ENCODE results near the gene PRCP. TPM values are rescaled to one million over a fixed set of nuclear protein-coding genes. Genes with fewer than 3 reads are reported as not detected.

Gene PRCP
- total RNA-seq, 1 experiment from 2014 or later, result 51.5 TPM

DNA sequence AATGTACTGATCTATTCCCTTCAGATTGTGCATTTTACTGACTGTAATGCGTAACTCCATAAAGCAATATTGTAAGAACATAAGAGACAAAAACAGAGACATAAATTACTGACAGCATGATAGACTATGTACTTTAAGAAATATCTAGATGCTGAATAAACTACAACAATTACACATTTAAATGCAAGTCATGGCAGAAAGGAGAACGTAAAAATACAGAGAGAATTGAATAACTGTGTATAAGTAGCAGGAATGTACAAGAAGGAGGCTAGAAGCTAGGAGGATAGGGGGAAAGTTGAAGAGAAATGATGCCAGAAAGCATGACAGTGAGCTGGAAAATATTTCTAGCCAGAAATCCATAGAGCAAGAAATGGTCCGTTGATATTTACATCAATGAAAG is 92.6 kb downstream of the PRCP start:
- H2AFZ ChIP-seq (ENCODE audit: low read length), result no peak overlapping the region
- no peaks in the 10 kb centered on the region for H3F3A ChIP-seq (ENCODE audit: low read length, unreplicated experiment)
- H3K9me3 ChIP-seq (ENCODE audit: low read length), result no peaks in the 10 kb centered on the region
- no TSS peak for BruUV-seq (replicated peaks)
- no peaks in the 10 kb centered on the region; the same call in 1 of the 2 replicates for H3K4me1 ChIP-seq (ENCODE audit: insufficient read depth, low read length)
- no peaks in the 10 kb centered on the region for H3K9me2 ChIP-seq (replicated peaks; ENCODE audit: low read length)
- CTCF ChIA-PET, result no interaction called here
- intact Hi-C loops (cut with micrococcal nuclease), result no loop called here
- no peaks in the 10 kb centered on the region for H3K27me3 ChIP-seq (ENCODE audit: low read length)
- no peak for TF ChIP-seq EZH2phosphoT487 (IDR thresholded peaks at IDR 0.05; ENCODE audit: borderline replicate concordance, low read length)
- TF ChIP-seq EZH2 (IDR thresholded peaks at IDR 0.05; ENCODE audit: low read length, unreplicated experiment), result no peak
- TF ChIP-seq, protein P1, sequence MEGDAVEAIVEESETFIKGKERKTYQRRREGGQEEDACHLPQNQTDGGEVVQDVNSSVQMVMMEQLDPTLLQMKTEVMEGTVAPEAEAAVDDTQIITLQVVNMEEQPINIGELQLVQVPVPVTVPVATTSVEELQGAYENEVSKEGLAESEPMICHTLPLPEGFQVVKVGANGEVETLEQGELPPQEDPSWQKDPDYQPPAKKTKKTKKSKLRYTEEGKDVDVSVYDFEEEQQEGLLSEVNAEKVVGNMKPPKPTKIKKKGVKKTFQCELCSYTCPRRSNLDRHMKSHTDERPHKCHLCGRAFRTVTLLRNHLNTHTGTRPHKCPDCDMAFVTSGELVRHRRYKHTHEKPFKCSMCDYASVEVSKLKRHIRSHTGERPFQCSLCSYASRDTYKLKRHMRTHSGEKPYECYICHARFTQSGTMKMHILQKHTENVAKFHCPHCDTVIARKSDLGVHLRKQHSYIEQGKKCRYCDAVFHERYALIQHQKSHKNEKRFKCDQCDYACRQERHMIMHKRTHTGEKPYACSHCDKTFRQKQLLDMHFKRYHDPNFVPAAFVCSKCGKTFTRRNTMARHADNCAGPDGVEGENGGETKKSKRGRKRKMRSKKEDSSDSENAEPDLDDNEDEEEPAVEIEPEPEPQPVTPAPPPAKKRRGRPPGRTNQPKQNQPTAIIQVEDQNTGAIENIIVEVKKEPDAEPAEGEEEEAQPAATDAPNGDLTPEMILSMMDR (conservative IDR thresholded peaks at IDR 0.05; ENCODE audit: low read depth, low read length), result no peak
- no peak overlapping the region for H3K9ac ChIP-seq (ENCODE audit: low read length)
- POLR2A ChIA-PET (ENCODE audit: unreplicated experiment), result no interaction called here
- H3K4me3 ChIP-seq (ENCODE audit: low read length), result no peak overlapping the region
- no peaks in the 10 kb centered on the region for H3K36me3 ChIP-seq (ENCODE audit: low read depth, low read length)
- H3K79me2 ChIP-seq (ENCODE audit: low read length), result no peaks in the 10 kb centered on the region
- ATAC-seq (no peak), DNase-seq (no peak)
- H3K27ac ChIP-seq (ENCODE audit: low read length), result no peak overlapping the region
- H3K4me2 ChIP-seq (ENCODE audit: low read length), result no peak overlapping the region
- no peaks in the 10 kb centered on the region for H4K20me1 ChIP-seq (ENCODE audit: low read length)

DNA sequence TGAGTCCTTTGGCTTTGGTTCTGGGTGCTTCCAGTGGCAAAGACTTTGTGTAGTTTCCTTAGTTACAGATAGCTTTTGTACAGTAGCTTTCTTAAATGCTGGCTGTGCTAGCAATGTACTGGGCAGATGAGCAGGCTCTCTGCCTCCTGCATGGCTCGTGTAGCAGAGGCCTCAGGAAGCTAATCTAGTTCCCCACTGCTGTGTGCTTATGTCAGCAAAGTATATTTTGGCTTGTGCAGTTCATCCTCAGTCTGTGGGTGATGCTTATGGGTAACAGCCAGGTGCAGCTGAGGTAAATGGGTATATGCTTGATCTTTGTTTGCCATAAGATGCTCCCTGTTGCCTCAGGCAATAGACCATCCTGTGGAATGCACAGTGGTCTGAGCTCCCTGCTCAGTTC is 97.5 kb downstream of the PRCP start:
- Histone ChIP-seq H3K9me2 (replicated peaks; ENCODE audit: low read length) (no peaks in the 10 kb centered on the region), H3K9me3 (ENCODE audit: low read length) (no peaks in the 10 kb centered on the region), H3K79me2 (ENCODE audit: low read length) (no peaks in the 10 kb centered on the region), H3K4me1 (ENCODE audit: insufficient read depth, low read length) (no peaks in the 10 kb centered on the region), H3K4me3 (ENCODE audit: low read length) (no peak overlapping the region), H2AFZ (ENCODE audit: low read length) (no peak overlapping the region), H3K9ac (ENCODE audit: low read length) (no peak overlapping the region), H3K27ac (ENCODE audit: low read length) (no peak overlapping the region), H3K4me2 (ENCODE audit: low read length) (no peak overlapping the region), H3F3A (ENCODE audit: low read length, unreplicated experiment) (no peaks in the 10 kb centered on the region), H3K36me3 (ENCODE audit: low read depth, low read length) (no peaks in the 10 kb centered on the region), H4K20me1 (ENCODE audit: low read length) (no peaks in the 10 kb centered on the region), H3K27me3 (ENCODE audit: low read length) (no peaks in the 10 kb centered on the region)
- ChIA-PET POLR2A (ENCODE audit: unreplicated experiment) (no interaction called here), CTCF (no interaction called here)
- DNase-seq (no peak), ATAC-seq (no peak)
- TF ChIP-seq EZH2 (IDR thresholded peaks at IDR 0.05; ENCODE audit: low read length, unreplicated experiment) (no peak), EZH2phosphoT487 (IDR thresholded peaks at IDR 0.05; ENCODE audit: borderline replicate concordance, low read length) (no peak)
- TF ChIP-seq, protein P1 (conservative IDR thresholded peaks at IDR 0.05; ENCODE audit: low read depth, low read length), result no peak
- intact Hi-C loops (cut with micrococcal nuclease), result no loop called here
- no TSS peak for BruUV-seq (replicated peaks)

GRCh38 chr11:82796998-82797961 is 103.0 kb downstream of the PRCP start:
- Histone ChIP-seq H3K4me2 (ENCODE audit: low read length) (no peak overlapping the region), H3K27ac (ENCODE audit: low read length) (no peak overlapping the region), H3K9me3 (ENCODE audit: low read length) (no peaks in the 10 kb centered on the region), H3K4me1 (ENCODE audit: insufficient read depth, low read length) (peaks cover 10% of the 10 kb centered on the region; the same call in 1 of the 2 replicates), H3K36me3 (ENCODE audit: low read depth, low read length) (no peaks in the 10 kb centered on the region), H3K27me3 (ENCODE audit: low read length) (no peaks in the 10 kb centered on the region), H3F3A (ENCODE audit: low read length, unreplicated experiment) (no peaks in the 10 kb centered on the region), H3K9ac (ENCODE audit: low read length) (no peak overlapping the region), H4K20me1 (ENCODE audit: low read length) (no peaks in the 10 kb centered on the region), H3K9me2 (replicated peaks; ENCODE audit: low read length) (no peaks in the 10 kb centered on the region), H3K79me2 (ENCODE audit: low read length) (no peaks in the 10 kb centered on the region), H3K4me3 (ENCODE audit: low read length) (no peak overlapping the region), H2AFZ (ENCODE audit: low read length) (no peak overlapping the region)
- no peak for ATAC-seq
- DNase-seq, result no peak
- intact Hi-C loops (cut with micrococcal nuclease), result no loop called here
- ChIA-PET POLR2A (ENCODE audit: unreplicated experiment) (no interaction called here), CTCF (no interaction called here)
- BruUV-seq (replicated peaks), result no TSS peak
- TF ChIP-seq, protein P1 (conservative IDR thresholded peaks at IDR 0.05; ENCODE audit: low read depth, low read length), result no peak
- TF ChIP-seq EZH2phosphoT487 (IDR thresholded peaks at IDR 0.05; ENCODE audit: borderline replicate concordance, low read length) (no peak), EZH2 (IDR thresholded peaks at IDR 0.05; ENCODE audit: low read length, unreplicated experiment) (no peak)

All from PC-3 (cell line).